ENCODE measurements around the gene HMOX2.
A peak's percentile ranks its signal among the peaks of the same experiment; 100 is the strongest.

HMOX2 gene

GRCh38 chr16:4538350-4539235 is 62.4 kb downstream of the HMOX2 start, which contains the start of gene CDIP1 (continued):
- TF ChIP-seq, protein P1, sequence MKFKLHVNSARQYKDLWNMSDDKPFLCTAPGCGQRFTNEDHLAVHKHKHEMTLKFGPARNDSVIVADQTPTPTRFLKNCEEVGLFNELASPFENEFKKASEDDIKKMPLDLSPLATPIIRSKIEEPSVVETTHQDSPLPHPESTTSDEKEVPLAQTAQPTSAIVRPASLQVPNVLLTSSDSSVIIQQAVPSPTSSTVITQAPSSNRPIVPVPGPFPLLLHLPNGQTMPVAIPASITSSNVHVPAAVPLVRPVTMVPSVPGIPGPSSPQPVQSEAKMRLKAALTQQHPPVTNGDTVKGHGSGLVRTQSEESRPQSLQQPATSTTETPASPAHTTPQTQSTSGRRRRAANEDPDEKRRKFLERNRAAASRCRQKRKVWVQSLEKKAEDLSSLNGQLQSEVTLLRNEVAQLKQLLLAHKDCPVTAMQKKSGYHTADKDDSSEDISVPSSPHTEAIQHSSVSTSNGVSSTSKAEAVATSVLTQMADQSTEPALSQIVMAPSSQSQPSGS (tag by site-specific recombination; IDR thresholded peaks at IDR 0.05; ENCODE audit: low read depth) = peak; percentile 100
- peak; percentile 36; the same call in 1 of the 2 replicates for TF ChIP-seq ZNF792 (tag by site-specific recombination; IDR thresholded peaks at IDR 0.05)
- peak; percentile 87; the same call in 1 of the 2 replicates for TF ChIP-seq ZNF561 (tag by site-specific recombination; IDR thresholded peaks at IDR 0.05; ENCODE audit: borderline replicate concordance)
- TF ChIP-seq RBAK (tag by site-specific recombination; IDR thresholded peaks at IDR 0.05) = 0 out of 2 replicates have a peak, but pooled peaks have one; percentile 35
- TF ChIP-seq ZNF48 (tag by site-specific recombination; IDR thresholded peaks at IDR 0.05) = no peak
- peak; percentile 85 for TF ChIP-seq PRDM4 (tag by site-specific recombination; IDR thresholded peaks at IDR 0.05)
- TF ChIP-seq ZBTB26 (tag by site-specific recombination; optimal IDR thresholded peaks at IDR 0.05) = peak; percentile 57
- peak; percentile 40; the same call in 1 of the 2 replicates for TF ChIP-seq ZNF19 (tag by site-specific recombination; IDR thresholded peaks at IDR 0.05; ENCODE audit: low read depth)
- TF ChIP-seq KLF9 (tag by site-specific recombination; IDR thresholded peaks at IDR 0.05; ENCODE audit: low read depth) = peak; percentile 100
- TF ChIP-seq ZIC2 (tag by site-specific recombination; IDR thresholded peaks at IDR 0.05) = peak; percentile 91
- 0 out of 2 replicates have a peak, but pooled peaks have one; percentile 20 for TF ChIP-seq ZNF416 (tag by site-specific recombination; IDR thresholded peaks at IDR 0.05)
- TF ChIP-seq ZBTB17 (tag by site-specific recombination; IDR thresholded peaks at IDR 0.05) = peak; percentile 84
- TF ChIP-seq ZNF341 (tag by site-specific recombination; IDR thresholded peaks at IDR 0.05; ENCODE audit: low read depth) = peak; percentile 66
- TF ChIP-seq ZNF610 (tag by site-specific recombination; IDR thresholded peaks at IDR 0.05; ENCODE audit: borderline replicate concordance) = peak; percentile 93
- peak; percentile 93 for TF ChIP-seq ZNF76 (tag by site-specific recombination; IDR thresholded peaks at IDR 0.05; ENCODE audit: borderline replicate concordance, low read depth)
- TF ChIP-seq ZNF518A (tag by site-specific recombination; conservative IDR thresholded peaks at IDR 0.05; ENCODE audit: low read depth) = peak; percentile 69
- TF ChIP-seq ZNF510 (tag by site-specific recombination; IDR thresholded peaks at IDR 0.05; ENCODE audit: insufficient replicate concordance) = no peak
- TF ChIP-seq PBX3 (CRISPR knock-in tag; IDR thresholded peaks at IDR 0.05) = peak; percentile 89; the same call in 1 of the 2 replicates
- peak; percentile 52; the same call in 1 of the 2 replicates for TF ChIP-seq ZNF777 (tag by site-specific recombination; IDR thresholded peaks at IDR 0.05; ENCODE audit: borderline replicate concordance)
- no peak for TF ChIP-seq ZNF596 (tag by site-specific recombination; IDR thresholded peaks at IDR 0.05)
- TF ChIP-seq ZNF169 (tag by site-specific recombination; IDR thresholded peaks at IDR 0.05) = no peak
- TF ChIP-seq, protein P2, sequence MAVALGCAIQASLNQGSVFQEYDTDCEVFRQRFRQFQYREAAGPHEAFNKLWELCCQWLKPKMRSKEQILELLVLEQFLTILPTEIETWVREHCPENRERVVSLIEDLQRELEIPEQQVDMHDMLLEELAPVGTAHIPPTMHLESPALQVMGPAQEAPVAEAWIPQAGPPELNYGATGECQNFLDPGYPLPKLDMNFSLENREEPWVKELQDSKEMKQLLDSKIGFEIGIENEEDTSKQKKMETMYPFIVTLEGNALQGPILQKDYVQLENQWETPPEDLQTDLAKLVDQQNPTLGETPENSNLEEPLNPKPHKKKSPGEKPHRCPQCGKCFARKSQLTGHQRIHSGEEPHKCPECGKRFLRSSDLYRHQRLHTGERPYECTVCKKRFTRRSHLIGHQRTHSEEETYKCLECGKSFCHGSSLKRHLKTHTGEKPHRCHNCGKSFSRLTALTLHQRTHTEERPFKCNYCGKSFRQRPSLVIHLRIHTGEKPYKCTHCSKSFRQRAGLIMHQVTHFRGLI (tag by site-specific recombination; IDR thresholded peaks at IDR 0.05) = no peak
- peak; percentile 96 for TF ChIP-seq ZNF335 (tag by site-specific recombination; conservative IDR thresholded peaks at IDR 0.05)
- peak; percentile 68; the same call in 1 of the 2 replicates for TF ChIP-seq ZSCAN16 (tag by site-specific recombination; IDR thresholded peaks at IDR 0.05)
- TF ChIP-seq SETDB1 (IDR thresholded peaks at IDR 0.05; ENCODE audit: insufficient read length, low read length) = peak; percentile 97

Data from HEK293 (cell line).